Activated B cell treated with CpG ODN at 0.5 μM for 24 hours (primary cell): ENCODE results near the gene DVL1. TPM values are rescaled to one million over a fixed set of nuclear protein-coding genes. Genes with fewer than 3 reads are reported as not detected.
"Not testable (repeated sequence)": the region's sequence is repeated elsewhere in the genome, so short reads cannot be mapped to it uniquely, and the experiment has no call there.

Source experiments
- ATAC-seq: fragments of 200-7000 bp; cut with Tn5 transposase; one replicate; pipeline ENCODE4 v1.10.0; 2021; ENCODE audit warnings: low read depth, mild to moderate bottlenecking, moderate library complexity
- CTCF ChIA-PET: fragments of 350-600 bp; sonication (Branson Sonifier 250); formaldehyde crosslinking; loops from one replicate; lab custom pipeline; 2021; ENCODE audit warnings: antibody characterized with exemption; lab: Charles Lee
- POLR2A ChIA-PET: fragments of 350-600 bp; sonication (Branson Sonifier 250); formaldehyde crosslinking; loops from one replicate; lab custom pipeline; 2021; ENCODE audit warnings: antibody characterized with exemption; lab: Charles Lee
- DNase-seq: peaks from one replicate; pipeline ENCODE4 v3.0.0; 2022
- H3K27ac Mint-ChIP-seq: one replicate; pipeline ENCODE4 v1.8.0; 2020; ENCODE audit warnings: mixed read lengths
- H3K27me3 Mint-ChIP-seq: one replicate; pipeline ENCODE4 v1.8.0; 2021; ENCODE audit warnings: mixed read lengths
- H3K36me3 Mint-ChIP-seq: one replicate; pipeline ENCODE4 v1.8.0; 2021; ENCODE audit warnings: low read depth, mixed read lengths
- H3K4me1 Mint-ChIP-seq: one replicate; pipeline ENCODE4 v1.8.0; 2021; ENCODE audit warnings: mixed read lengths
- H3K4me3 Mint-ChIP-seq: one replicate; pipeline ENCODE4 v1.8.0; 2020; ENCODE audit warnings: mild to moderate bottlenecking, mixed read lengths
- H3K9me3 Mint-ChIP-seq: one replicate; pipeline ENCODE4 v1.8.0; 2020; ENCODE audit warnings: mixed read lengths
- CTCF ChIP-seq: fragments of 200-600 bp; IDR thresholded peaks from one replicate; pipeline ENCODE4 v1.8.0; 2022; ENCODE audit warnings: antibody characterized with exemption, mild to moderate bottlenecking
- intact Hi-C: fragments of 100-400 bp; cut with micrococcal nuclease; formaldehyde crosslinking; loops from one replicate; pipeline ENCODE4 v1.15.1; 2024
- total RNA-seq: library from RNA; stranded (reverse); gene quantifications from 2 replicates; pipeline ENCODE4 v1.2.3, GENCODE V29; 2022

The DVL1 gene
- total RNA-seq, 1 donor from 2014 or later, result 29.3 TPM

DNA sequence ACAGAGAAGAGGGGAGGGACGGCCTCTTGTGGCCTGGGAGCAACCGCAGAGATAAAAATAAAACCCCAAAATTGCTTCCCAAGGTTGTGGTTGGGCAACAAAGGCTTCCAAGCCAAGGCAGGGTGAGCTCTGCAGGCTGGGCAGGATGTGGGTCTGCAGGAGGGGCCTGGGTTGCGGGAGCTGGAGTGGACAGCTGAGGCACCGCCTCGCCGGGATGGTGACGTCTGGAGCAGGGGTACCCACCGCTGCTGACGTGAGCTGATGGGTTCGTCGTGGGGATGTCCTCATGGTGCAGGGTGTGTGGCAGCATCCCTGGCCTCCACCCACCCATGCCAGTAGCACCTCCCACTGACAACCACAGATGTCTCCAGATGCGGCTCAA, 22.1 kb upstream of the DVL1 start:
- H3K4me3 Mint-ChIP-seq, result no peak overlapping the region
- no peak for TF ChIP-seq CTCF
- no peak overlapping the region for H3K27ac Mint-ChIP-seq
- H3K27me3 Mint-ChIP-seq, result no peaks in the 10 kb centered on the region
- peaks cover 23% of the 10 kb centered on the region for H3K4me1 Mint-ChIP-seq
- DNase-seq (no peak), ATAC-seq (no peak)
- H3K36me3 Mint-ChIP-seq, result peaks cover 10% of the 10 kb centered on the region
- ChIA-PET POLR2A (interaction anchor here (0.9 to 1.3 kb wide), 4 partner anchors 8 to 339 kb away, joined by 3 to 4 read pairs (median 3); partner anchors contain the start of gene CCNL2), CTCF (interaction anchor here (1.2 to 2.0 kb wide), 4 partner anchors 14 to 387 kb away, joined by 4 to 10 read pairs (median 4); no protein-coding TSS in a partner anchor)
- intact Hi-C loops, result loop anchor here (5.0 kb wide), 1 partner anchor 339 kb away; no protein-coding TSS in a partner anchor
- no peaks in the 10 kb centered on the region for H3K9me3 Mint-ChIP-seq

- Mint-ChIP-seq H3K36me3 (peaks cover 10% of the 10 kb centered on the region), H3K9me3 (no peaks in the 10 kb centered on the region), H3K4me3 (no peak overlapping the region), H3K27me3 (no peaks in the 10 kb centered on the region), H3K27ac (no peak overlapping the region), H3K4me1 (peaks cover 21% of the 10 kb centered on the region)
- DNase-seq (no peak), ATAC-seq (no peak)
- ChIA-PET CTCF (interaction anchor here (1.2 to 2.0 kb wide), 4 partner anchors 14 to 386 kb away, joined by 4 to 10 read pairs (median 4); no protein-coding TSS in a partner anchor), POLR2A (interaction anchor here (0.7 to 1.3 kb wide), 5 partner anchors 8 to 338 kb away, joined by 3 to 4 read pairs (median 3); partner anchors contain the start of gene CCNL2)
- TF ChIP-seq CTCF, result no peak
- intact Hi-C loops, result loop anchor here (5.0 kb wide), 1 partner anchor 339 kb away; no protein-coding TSS in a partner anchor
Measured at GRCh38 chr1:1370771-1371300, 21.6 kb upstream of the DVL1 start.

DNA sequence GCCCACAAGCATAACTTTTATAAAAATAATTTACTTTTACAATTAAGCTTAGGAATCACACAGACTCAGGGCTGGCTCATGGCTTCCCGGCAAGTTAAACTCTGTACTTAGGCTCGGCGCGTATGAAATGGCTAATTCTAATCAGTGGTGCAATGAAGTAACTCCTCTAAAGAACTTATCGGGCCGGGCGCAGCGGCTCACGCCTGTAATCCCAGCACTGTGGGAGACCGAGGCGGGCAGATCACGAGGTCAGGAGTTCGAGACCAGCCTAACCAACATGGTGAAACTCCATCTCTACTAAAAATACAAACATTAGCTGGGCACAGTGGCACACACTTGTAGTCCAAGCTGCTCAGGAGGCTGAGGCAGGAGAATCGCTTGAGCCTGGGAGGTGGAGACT, 20.9 kb upstream of the DVL1 start:
- ATAC-seq, DNase-seq, POLR2A ChIA-PET, H3K27me3 Mint-ChIP-seq, H3K36me3 Mint-ChIP-seq, H3K27ac Mint-ChIP-seq, H3K9me3 Mint-ChIP-seq, H3K4me3 Mint-ChIP-seq: not testable (repeated sequence)
- CTCF ChIA-PET, result interaction anchor here (1.7 to 1.9 kb wide), 2 partner anchors 18 to 248 kb away, joined by 4 read pairs; no protein-coding TSS in a partner anchor
- peaks cover 17% of the 10 kb centered on the region for H3K4me1 Mint-ChIP-seq
- intact Hi-C loops, result loop anchor here (5.0 kb wide), 1 partner anchor 338 kb away; no protein-coding TSS in a partner anchor

DNA sequence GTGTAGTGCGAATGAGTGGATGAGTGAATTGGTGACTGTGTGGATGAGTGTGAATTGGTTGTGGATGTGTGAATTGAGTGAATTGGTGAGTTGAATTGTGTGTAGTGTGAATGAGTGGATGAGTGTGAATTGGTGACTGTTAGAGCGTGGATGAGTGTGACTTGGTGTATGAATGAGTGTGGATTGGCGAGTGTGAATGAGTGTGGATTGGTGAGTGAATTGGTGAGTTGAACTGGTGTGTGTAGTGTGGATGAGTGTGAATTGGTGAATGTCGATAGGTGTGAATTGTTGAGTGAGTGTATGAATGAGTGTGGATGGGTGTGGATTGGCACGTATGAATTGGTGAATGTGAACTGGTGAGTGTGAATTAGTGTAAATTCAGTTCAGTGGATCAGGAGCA, 18.1 kb upstream of the DVL1 start:
- no peaks in the 10 kb centered on the region for H3K27me3 Mint-ChIP-seq
- H3K4me1 Mint-ChIP-seq, result peaks cover 4% of the 10 kb centered on the region
- H3K36me3 Mint-ChIP-seq, result no peaks in the 10 kb centered on the region
- ChIA-PET CTCF (no interaction called here), POLR2A (no interaction called here)
- no peaks in the 10 kb centered on the region for H3K9me3 Mint-ChIP-seq
- ATAC-seq (no peak), DNase-seq (no peak)
- H3K4me3 Mint-ChIP-seq, result no peak overlapping the region
- H3K27ac Mint-ChIP-seq, result no peak overlapping the region
- TF ChIP-seq CTCF, result no peak
- intact Hi-C loops, result no loop called here

- ATAC-seq (no peak), DNase-seq (no peak)
- Mint-ChIP-seq H3K27ac (no peak overlapping the region), H3K9me3 (no peaks in the 10 kb centered on the region), H3K36me3 (no peaks in the 10 kb centered on the region), H3K27me3 (peaks cover 4% of the 10 kb centered on the region), H3K4me3 (no peak overlapping the region), H3K4me1 (no peaks in the 10 kb centered on the region)
- ChIA-PET POLR2A (no interaction called here), CTCF (no interaction called here)
- TF ChIP-seq CTCF, result no peak
- intact Hi-C loops, result no loop called here
Measured at GRCh38 chr1:1366699-1367066, 17.5 kb upstream of the DVL1 start.
